Small intestine (tissue), 7 donors: Measurements from ENCODE around the gene MCCC1. TPM values are rescaled to one million over a fixed set of nuclear protein-coding genes. Genes with fewer than 3 reads are reported as not detected.

Experiments used
- DNase-seq, 2 donors: peaks; one replicate each; pipeline versions ENCODE4 v3.0.0 to v3.0.0-alpha.2; 2013
- FAIRE-seq: peaks from 2 replicates; lab custom pipeline; 2012; peaks lifted over from hg19 to GRCh38; lab: Jason Lieb, UNC
- H3K27ac ChIP-seq, 3 donors: one replicate each; pipeline ENCODE4 v1.5.1; 2013; ENCODE audit warnings: low read length in 2 of 3, mild to moderate bottlenecking in 2 of 3, control low read depth in 1 of 3, inconsistent platforms in 1 of 3, low read depth in 1 of 3, moderate library complexity in 1 of 3
- H3K27me3 ChIP-seq, 3 donors: one replicate each; pipeline ENCODE4 v1.6.1; 2013; ENCODE audit warnings: low read length in 3 of 3, inconsistent platforms in 1 of 3; ENCODE audit not compliant: control insufficient read depth in 3 of 3, insufficient read depth in 3 of 3
- H3K36me3 ChIP-seq, 3 donors: one replicate each; pipeline ENCODE4 v1.6.1; 2013; ENCODE audit warnings: low read length in 3 of 3, inconsistent platforms in 1 of 3, low read depth in 1 of 3, mild to moderate bottlenecking in 1 of 3, moderate library complexity in 1 of 3; ENCODE audit not compliant: control insufficient read depth in 3 of 3, insufficient read depth in 2 of 3
- H3K4me1 ChIP-seq, 3 donors: one replicate each; pipeline ENCODE4 v1.6.1; 2013; ENCODE audit warnings: low read length in 2 of 3, inconsistent platforms in 1 of 3, low read depth in 1 of 3, mild to moderate bottlenecking in 1 of 3, moderate library complexity in 1 of 3; ENCODE audit not compliant: control insufficient read depth in 3 of 3, insufficient read depth in 2 of 3
- H3K4me3 ChIP-seq, 3 donors: one replicate each; pipeline ENCODE4 v1.5.1; 2013; ENCODE audit warnings: low read length in 3 of 3, control low read depth in 1 of 3, inconsistent platforms in 1 of 3, low read depth in 1 of 3, mild to moderate bottlenecking in 1 of 3, moderate library complexity in 1 of 3
- H3K9me3 ChIP-seq, 2 donors: one replicate each; pipeline ENCODE4 v1.6.1; 2013; ENCODE audit warnings: low read depth in 1 of 2, low read length in 1 of 2; ENCODE audit not compliant: control insufficient read depth in 2 of 2, insufficient read depth in 1 of 2
- WGBS, 3 donors: extraction: QIAGEN DNeasy Blood & Tissue Kit; methylation state at CpG; one replicate each; pipeline ENCODE4 v1.1.7; 2013; 5-methylcytosine and 5-hydroxymethylcytosine counted together
- polyA plus RNA-seq, 4 donors: library from polyadenylated mRNA; stranded (reverse) in 3 of 4; unstranded in 1 of 4; fragments of 200-250 nt in 3 of 4; fragments of 120-200 nt in 1 of 4; gene quantifications; one replicate each; pipeline versions ENCODE4 v1.2.1 to v1.2.3, GENCODE V29; 2013
- donor health status: healthy with polysubstance abuse.
- donor health status: control.
- donor health status: control.
- donor health status: Bipolar disorder and iron deficiency.
- donor health status: healthy.

MCCC1 gene
- polyA plus RNA-seq, 4 donors, result 22.6 to 31.0 (median 28.4) TPM

- H3K9me3 ChIP-seq, result no peaks in the 10 kb centered on the region
- WGBS, 3 donors, result 22 to 60% (median 41%) methylated on average over 3 of the region's 3 CpGs
- DNase-seq (peak; percentile 84 to 94), FAIRE-seq (peak; percentile 15)
- H3K27me3 ChIP-seq, result no peaks in the 10 kb centered on the region
- no peaks in the 10 kb centered on the region for H3K36me3 ChIP-seq
- no peak overlapping the region for H3K4me3 ChIP-seq
- peak overlapping the region in 2 of 3 donors; percentile 67 to 73 for H3K27ac ChIP-seq
- peaks cover 4 to 21% (median 7%) of the 10 kb centered on the region in 3 donors for H3K4me1 ChIP-seq
Observed at GRCh38 chr3:182970811-182971418, 128.4 kb downstream of the MCCC1 start.

- WGBS, 3 donors, result 91 to 96% (median 94%) methylated on average over 7 of the region's 7 CpGs
- Histone ChIP-seq H3K4me1 (peaks cover 4 to 22% (median 8%) of the 10 kb centered on the region in 3 donors), H3K9me3 (no peaks in the 10 kb centered on the region), H3K4me3 (no peak overlapping the region), H3K36me3 (no peaks in the 10 kb centered on the region), H3K27ac (no peak overlapping the region), H3K27me3 (no peaks in the 10 kb centered on the region)
- DNase-seq (no peak), FAIRE-seq (no peak)
Observed at GRCh38 chr3:182969853-182970252, 129.4 kb downstream of the MCCC1 start.

GRCh38 chr3:182969277-182969676, 130.0 kb downstream of the MCCC1 start:
- Histone ChIP-seq H3K27ac (no peak overlapping the region), H3K27me3 (no peaks in the 10 kb centered on the region), H3K4me1 (peaks cover 4 to 22% (median 8%) of the 10 kb centered on the region in 3 donors), H3K4me3 (no peak overlapping the region), H3K9me3 (no peaks in the 10 kb centered on the region), H3K36me3 (no peaks in the 10 kb centered on the region)
- DNase-seq, result no peak
- FAIRE-seq, result no peak

- 70 to 81% (median 74%) methylated on average over 6 of the region's 6 CpGs for WGBS, 3 donors
- peak in 1 of 2 donors; percentile 33 for DNase-seq
- H3K27ac ChIP-seq, result peak overlapping the region in 1 of 3 donors; percentile 10
- peaks cover 0 to 2% (median 0%) of the 10 kb centered on the region in 3 donors for H3K36me3 ChIP-seq
- no peaks in the 10 kb centered on the region for H3K27me3 ChIP-seq
- peaks cover 4 to 22% (median 8%) of the 10 kb centered on the region in 3 donors for H3K4me1 ChIP-seq
- no peak overlapping the region for H3K4me3 ChIP-seq
- no peaks in the 10 kb centered on the region for H3K9me3 ChIP-seq
- FAIRE-seq, result no peak
Observed at GRCh38 chr3:182967218-182968204, 131.8 kb downstream of the MCCC1 start.

DNA sequence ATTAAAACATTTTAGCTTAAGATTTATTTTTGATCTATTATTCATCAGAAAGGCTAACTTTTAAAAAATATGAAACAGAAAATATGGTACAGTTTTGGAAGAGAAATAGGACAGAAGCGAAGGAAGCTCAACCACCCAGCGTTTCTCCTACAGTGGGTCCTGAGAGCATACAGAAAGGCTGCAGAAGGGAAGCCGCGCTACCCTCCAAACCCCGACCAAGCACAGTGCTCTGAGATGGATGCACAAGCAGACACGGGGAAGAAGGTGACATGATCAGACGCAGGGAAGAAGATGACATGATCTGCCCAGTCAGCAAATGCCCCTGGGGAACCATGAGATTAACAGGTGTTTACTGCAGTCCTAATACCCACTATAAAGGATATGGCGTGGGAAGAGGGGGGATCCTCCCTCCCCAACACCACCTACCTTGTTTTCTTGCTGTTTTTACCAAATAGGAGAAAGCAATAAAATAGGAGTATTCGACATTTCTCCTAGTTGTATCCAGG, 133.4 kb downstream of the MCCC1 start:
- 88 to 93% (median 91%) methylated on average over 9 of the region's 9 CpGs for WGBS, 3 donors
- H3K27ac ChIP-seq, result no peak overlapping the region
- peaks cover 0 to 5% (median 0%) of the 10 kb centered on the region in 3 donors for H3K36me3 ChIP-seq
- DNase-seq, result no peak
- peaks cover 0 to 14% (median 6%) of the 10 kb centered on the region in 3 donors for H3K4me1 ChIP-seq
- no peak for FAIRE-seq
- no peaks in the 10 kb centered on the region for H3K9me3 ChIP-seq
- H3K4me3 ChIP-seq, result no peak overlapping the region
- H3K27me3 ChIP-seq, result no peaks in the 10 kb centered on the region

Other genes starting within 250 kb of the MCCC1 start
- 10 to 100 TPM in 2 of 4 donors, 1 to 10 TPM in 2; 9.2 to 40.0 (median 11.7) TPM for gene DCUN1D1, start 119.0 kb downstream of the MCCC1 start, polyA plus RNA-seq
- gene LAMP3, start 63.2 kb upstream of the MCCC1 start, polyA plus RNA-seq, result 1 to 10 TPM in 3 of 4 donors, under 1 TPM in 1; 0.27 to 2.2 (median 1.2) TPM
- 10 to 100 TPM; 23.4 to 67.1 (median 45.3) TPM for gene B3GNT5, start 153.8 kb upstream of the MCCC1 start, polyA plus RNA-seq